HepG2 (cell line): ENCODE results near the gene SLC16A14. TPM values are rescaled to one million over a fixed set of nuclear protein-coding genes. Genes with fewer than 3 reads are reported as not detected.

Experiments used
- ARID3A ChIP-seq: IDR thresholded peaks from 2 replicates; pipeline ENCODE4 v1.6.1; 2012; ENCODE audit warnings: low read depth, low read length, improper control_type of control experiment
- FOXK2 ChIP-seq: fragments of 450-650 bp; IDR thresholded peaks from 2 replicates; pipeline ENCODE4 v1.6.1; 2016
- HIVEP1 ChIP-seq: sonication (generic); formaldehyde crosslinking; IDR thresholded peaks from 2 replicates; pipeline ENCODE4 v1.4.0; 2020; ENCODE audit warnings: mild to moderate bottlenecking, missing genetic modification reagents
- HNF4G ChIP-seq, 2 experiments: sonication (generic) in 1 of 2; formaldehyde crosslinking in 1 of 2; IDR thresholded peaks; 2 replicates each; pipeline versions ENCODE4 v1.4.0 to v1.6.1; 2011 to 2020; ENCODE audit warnings: borderline replicate concordance in 2 of 2, low read depth in 2 of 2, mild to moderate bottlenecking in 2 of 2, low read length in 1 of 2, missing genetic modification reagents in 1 of 2, moderate library complexity in 1 of 2
- MAFF ChIP-seq: IDR thresholded peaks from 2 replicates; pipeline ENCODE4 v1.6.1; 2011; ENCODE audit warnings: low read depth, low read length, improper control_type of control experiment
- MED1 ChIP-seq: sonication (generic); formaldehyde crosslinking; IDR thresholded peaks from 2 replicates; pipeline ENCODE4 v1.4.0; 2020; ENCODE audit warnings: missing genetic modification reagents
- MZF1 ChIP-seq: sonication (generic); formaldehyde crosslinking; IDR thresholded peaks from 2 replicates; pipeline ENCODE4 v1.8.1; 2023; ENCODE audit warnings: mild to moderate bottlenecking, missing genetic modification reagents, borderline replicate concordance
- NR2F1 ChIP-seq, 2 experiments: fragments of 450-650 bp in 1 of 2; formaldehyde crosslinking in 1 of 2; IDR thresholded peaks; 2 replicates each; pipeline versions ENCODE4 v1.5.0 to v1.6.1; 2016 to 2020; ENCODE audit warnings: mild to moderate bottlenecking in 1 of 2, missing compliant biosample characterization in 1 of 2, missing genetic modification reagents in 1 of 2, moderate library complexity in 1 of 2
- RAD51 ChIP-seq: fragments of 450-650 bp; IDR thresholded peaks from 2 replicates; pipeline ENCODE4 v1.6.1; 2016; ENCODE audit warnings: borderline replicate concordance
- RARA ChIP-seq: IDR thresholded peaks from 2 replicates; pipeline ENCODE4 v1.6.1; 2016; ENCODE audit warnings: missing genetic modification reagents, missing compliant biosample characterization
- RFX3 ChIP-seq: IDR thresholded peaks from 2 replicates; pipeline ENCODE4 v1.6.1; 2016; ENCODE audit warnings: missing biosample characterization, missing genetic modification reagents
- SNRNP70 ChIP-seq: fragments of 200-400 bp; formaldehyde crosslinking; IDR thresholded peaks from 2 replicates; pipeline ENCODE4 v1.6.1; 2017; ENCODE audit warnings: mild to moderate bottlenecking, low read depth, low read length, moderate library complexity
- TRIM24 ChIP-seq: sonication (generic); formaldehyde crosslinking; IDR thresholded peaks from 2 replicates; pipeline ENCODE4 v1.8.0; 2022; ENCODE audit warnings: mild to moderate bottlenecking, missing genetic modification reagents
- WIZ ChIP-seq: sonication (generic); formaldehyde crosslinking; IDR thresholded peaks from 2 replicates; pipeline ENCODE4 v1.5.1; 2020; ENCODE audit warnings: mild to moderate bottlenecking, missing genetic modification reagents
- ZBTB49 ChIP-seq: sonication (generic); formaldehyde crosslinking; IDR thresholded peaks from 2 replicates; pipeline ENCODE4 v1.4.0; 2020; ENCODE audit warnings: missing genetic modification reagents, borderline replicate concordance
- ZFX ChIP-seq: sonication (generic); formaldehyde crosslinking; IDR thresholded peaks from 2 replicates; pipeline ENCODE4 v1.4.0; 2020; ENCODE audit warnings: mild to moderate bottlenecking, low read depth, missing genetic modification reagents, moderate library complexity
- ZNF570 ChIP-seq: sonication (generic); formaldehyde crosslinking; IDR thresholded peaks from 2 replicates; pipeline ENCODE4 v1.4.0; 2020; ENCODE audit warnings: mild to moderate bottlenecking, missing genetic modification reagents, borderline replicate concordance
- ZNF652 ChIP-seq: IDR thresholded peaks from 2 replicates; pipeline ENCODE4 v1.6.1; 2016; ENCODE audit warnings: low read depth, borderline replicate concordance
- polyA plus RNA-seq, 8 experiments: library from polyadenylated mRNA; depleted of rRNA in 3 of 8; stranded (reverse) in 7 of 8; unstranded in 1 of 8; fragments of >200 nt; fragmentation: Illumina TruSeq in 4 of 8; extraction: Trizol in 4 of 8; gene quantifications; 2 replicates each; pipeline versions ENCODE4 v1.2.1 to v1.2.3, GENCODE V29; 2011 to 2016; ENCODE audit warnings: low read depth in 4 of 8, missing spikeins in 1 of 8, mixed read lengths in 1 of 8; ENCODE audit not compliant: insufficient read depth in 1 of 8
- total RNA-seq, 5 experiments: library from RNA; depleted of rRNA; stranded (reverse); fragments of >200 nt; fragmentation: Illumina TruSeq; extraction: Trizol; gene quantifications; 2 replicates each; pipeline ENCODE4 v1.2.3, GENCODE V29; 2016; ENCODE audit warnings: low read depth in 1 of 5
- TF ChIP-seq, protein P1 (sequence below): sonication (generic); formaldehyde crosslinking; IDR thresholded peaks from 2 replicates; pipeline ENCODE4 v1.4.0; 2020; ENCODE audit warnings: mild to moderate bottlenecking, missing genetic modification reagents
- TF ChIP-seq, protein P2 (sequence below): sonication (generic); formaldehyde crosslinking; IDR thresholded peaks from 2 replicates; pipeline ENCODE4 v1.4.0; 2020; ENCODE audit warnings: low read depth, mild to moderate bottlenecking, missing genetic modification reagents
- TF ChIP-seq, protein P3 (sequence below): sonication (generic); formaldehyde crosslinking; IDR thresholded peaks from 2 replicates; pipeline ENCODE4 v1.8.0; 2022; ENCODE audit warnings: missing genetic modification reagents, mild to moderate bottlenecking, borderline replicate concordance
- TF ChIP-seq, protein P4 (sequence below): sonication (generic); formaldehyde crosslinking; IDR thresholded peaks from 2 replicates; pipeline ENCODE4 v1.4.0; 2020; ENCODE audit warnings: missing genetic modification reagents

The SLC16A14 gene
- total and polyA plus RNA-seq, 2 of the 13 experiments (the other 11 are each of a cell fraction or from before 2014, with no cell fraction given): 0.05 TPM; not detected in 1

- TF ChIP-seq RFX3 (CRISPR knock-in tag): no peak
- no peak for TF ChIP-seq ZBTB49 (CRISPR knock-in tag)
- peak; percentile 18; the same call in 1 of the 2 replicates for TF ChIP-seq HNF4G (IDR thresholded peaks at IDR 0.05; ENCODE audit: borderline replicate concordance, low read depth, low read length)
- no peak for TF ChIP-seq HNF4G (CRISPR knock-in tag; IDR thresholded peaks at IDR 0.05; ENCODE audit: borderline replicate concordance, low read depth)
- TF ChIP-seq NR2F1 (CRISPR knock-in tag; IDR thresholded peaks at IDR 0.05): peak; percentile 27 to 83; a peak in 3 of 4 replicates
- no peak for TF ChIP-seq FOXK2
- no peak for TF ChIP-seq WIZ (CRISPR knock-in tag)
- no peak for TF ChIP-seq ZNF652
- TF ChIP-seq SNRNP70: no peak
- TF ChIP-seq TRIM24 (CRISPR knock-in tag): no peak
- TF ChIP-seq, protein P1, sequence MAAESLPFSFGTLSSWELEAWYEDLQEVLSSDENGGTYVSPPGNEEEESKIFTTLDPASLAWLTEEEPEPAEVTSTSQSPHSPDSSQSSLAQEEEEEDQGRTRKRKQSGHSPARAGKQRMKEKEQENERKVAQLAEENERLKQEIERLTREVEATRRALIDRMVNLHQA (CRISPR knock-in tag): no peak
- no peak for TF ChIP-seq HIVEP1 (CRISPR knock-in tag)
- TF ChIP-seq RAD51: no peak
- TF ChIP-seq ZFX (CRISPR knock-in tag): no peak
- no peak for TF ChIP-seq MED1 (CRISPR knock-in tag)
- peak; percentile 5; the same call in 1 of the 2 replicates for TF ChIP-seq RARA (CRISPR knock-in tag)
- TF ChIP-seq, protein P2, sequence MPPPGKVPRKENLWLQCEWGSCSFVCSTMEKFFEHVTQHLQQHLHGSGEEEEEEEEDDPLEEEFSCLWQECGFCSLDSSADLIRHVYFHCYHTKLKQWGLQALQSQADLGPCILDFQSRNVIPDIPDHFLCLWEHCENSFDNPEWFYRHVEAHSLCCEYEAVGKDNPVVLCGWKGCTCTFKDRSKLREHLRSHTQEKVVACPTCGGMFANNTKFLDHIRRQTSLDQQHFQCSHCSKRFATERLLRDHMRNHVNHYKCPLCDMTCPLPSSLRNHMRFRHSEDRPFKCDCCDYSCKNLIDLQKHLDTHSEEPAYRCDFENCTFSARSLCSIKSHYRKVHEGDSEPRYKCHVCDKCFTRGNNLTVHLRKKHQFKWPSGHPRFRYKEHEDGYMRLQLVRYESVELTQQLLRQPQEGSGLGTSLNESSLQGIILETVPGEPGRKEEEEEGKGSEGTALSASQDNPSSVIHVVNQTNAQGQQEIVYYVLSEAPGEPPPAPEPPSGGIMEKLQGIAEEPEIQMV (CRISPR knock-in tag): no peak
- TF ChIP-seq, protein P3, sequence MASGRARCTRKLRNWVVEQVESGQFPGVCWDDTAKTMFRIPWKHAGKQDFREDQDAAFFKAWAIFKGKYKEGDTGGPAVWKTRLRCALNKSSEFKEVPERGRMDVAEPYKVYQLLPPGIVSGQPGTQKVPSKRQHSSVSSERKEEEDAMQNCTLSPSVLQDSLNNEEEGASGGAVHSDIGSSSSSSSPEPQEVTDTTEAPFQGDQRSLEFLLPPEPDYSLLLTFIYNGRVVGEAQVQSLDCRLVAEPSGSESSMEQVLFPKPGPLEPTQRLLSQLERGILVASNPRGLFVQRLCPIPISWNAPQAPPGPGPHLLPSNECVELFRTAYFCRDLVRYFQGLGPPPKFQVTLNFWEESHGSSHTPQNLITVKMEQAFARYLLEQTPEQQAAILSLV (CRISPR knock-in tag): no peak
- TF ChIP-seq MZF1 (CRISPR knock-in tag): no peak
- peak; percentile 80 for TF ChIP-seq MAFF
- TF ChIP-seq ARID3A: 0 out of 2 replicates have a peak, but pooled peaks have one; percentile 34
- TF ChIP-seq, protein P4, sequence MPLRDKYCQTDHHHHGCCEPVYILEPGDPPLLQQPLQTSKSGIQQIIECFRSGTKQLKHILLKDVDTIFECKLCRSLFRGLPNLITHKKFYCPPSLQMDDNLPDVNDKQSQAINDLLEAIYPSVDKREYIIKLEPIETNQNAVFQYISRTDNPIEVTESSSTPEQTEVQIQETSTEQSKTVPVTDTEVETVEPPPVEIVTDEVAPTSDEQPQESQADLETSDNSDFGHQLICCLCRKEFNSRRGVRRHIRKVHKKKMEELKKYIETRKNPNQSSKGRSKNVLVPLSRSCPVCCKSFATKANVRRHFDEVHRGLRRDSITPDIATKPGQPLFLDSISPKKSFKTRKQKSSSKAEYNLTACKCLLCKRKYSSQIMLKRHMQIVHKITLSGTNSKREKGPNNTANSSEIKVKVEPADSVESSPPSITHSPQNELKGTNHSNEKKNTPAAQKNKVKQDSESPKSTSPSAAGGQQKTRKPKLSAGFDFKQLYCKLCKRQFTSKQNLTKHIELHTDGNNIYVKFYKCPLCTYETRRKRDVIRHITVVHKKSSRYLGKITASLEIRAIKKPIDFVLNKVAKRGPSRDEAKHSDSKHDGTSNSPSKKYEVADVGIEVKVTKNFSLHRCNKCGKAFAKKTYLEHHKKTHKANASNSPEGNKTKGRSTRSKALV (CRISPR knock-in tag): no peak
- no peak for TF ChIP-seq ZNF570 (CRISPR knock-in tag)
These were observed 16.4 kb downstream of the SLC16A14 start (continued) for GRCh38 chr2:230052299-230052698.
